Ascending aorta (tissue), 2 donors: Measurements from ENCODE around the gene RHOH. TPM values are rescaled to one million over a fixed set of nuclear protein-coding genes. Genes with fewer than 3 reads are reported as not detected.

Experiments
- DNase-seq, 2 donors: peaks; one replicate each; pipeline ENCODE4 v3.0.0-alpha.2; 2019; ENCODE audit warnings: low spot score in 2 of 2
- H3K27ac ChIP-seq, 2 donors: fragments of 200-600 bp; sonication (generic); one replicate each; pipeline ENCODE4 v1.5.1; 2016 to 2017; ENCODE audit warnings: mild to moderate bottlenecking in 1 of 2
- H3K27me3 ChIP-seq: fragments of 200-600 bp; sonication (generic); one replicate; pipeline ENCODE4 v1.5.1; 2017
- H3K36me3 ChIP-seq, 2 donors: fragments of 200-600 bp; sonication (generic); one replicate each; pipeline ENCODE4 v1.5.1; 2016
- H3K4me1 ChIP-seq, 2 donors: fragments of 200-600 bp; sonication (generic); one replicate each; pipeline ENCODE4 v1.5.1; 2016 to 2017; ENCODE audit warnings: mild to moderate bottlenecking in 1 of 2
- H3K4me3 ChIP-seq, 2 donors: fragments of 200-600 bp; sonication (generic); one replicate each; pipeline ENCODE4 v1.5.1; 2016 to 2017; ENCODE audit warnings: mild to moderate bottlenecking in 1 of 2
- H3K9me3 ChIP-seq, 2 donors: fragments of 200-600 bp; sonication (generic); one replicate each; pipeline ENCODE4 v1.5.1; 2016
- intact Hi-C: fragments of 100-400 bp; cut with DNase I; formaldehyde crosslinking; loops from one replicate; pipeline ENCODE4 v1.15.1; 2023
- total RNA-seq: library from RNA; depleted of rRNA; stranded (reverse); fragments of >200 nt; gene quantifications from one replicate; pipeline ENCODE4 v1.1.0, GENCODE V29; 2016
- TF ChIP-seq, protein P1 (sequence below), 3 experiments: fragments of 200-600 bp in 2 of 3; fragments of 450-650 bp in 1 of 3; sonication (generic) in 2 of 3; IDR thresholded peaks; one replicate each; pipeline ENCODE4 v1.5.1; 2016 to 2019; ENCODE audit warnings: antibody characterized with exemption in 3 of 3, mild to moderate bottlenecking in 1 of 3, moderate library complexity in 1 of 3

Gene RHOH
- total RNA-seq, 1 donor from 2014 or later, result not detected

- DNase-seq, result no peak
- no peak overlapping the region for H3K27ac ChIP-seq
Observed at GRCh38 chr4:40238008-40238699, 41.3 kb downstream of the RHOH start.

GRCh38 chr4:40238700-40239548 is 42.1 kb downstream of the RHOH start:
- Histone ChIP-seq H3K4me1 (no peaks in the 10 kb centered on the region), H3K27ac (no peak overlapping the region), H3K27me3 (no peaks in the 10 kb centered on the region), H3K36me3 (no peaks in the 10 kb centered on the region), H3K4me3 (no peak overlapping the region), H3K9me3 (no peaks in the 10 kb centered on the region)
- DNase-seq, result no peak
- TF ChIP-seq, protein P1, sequence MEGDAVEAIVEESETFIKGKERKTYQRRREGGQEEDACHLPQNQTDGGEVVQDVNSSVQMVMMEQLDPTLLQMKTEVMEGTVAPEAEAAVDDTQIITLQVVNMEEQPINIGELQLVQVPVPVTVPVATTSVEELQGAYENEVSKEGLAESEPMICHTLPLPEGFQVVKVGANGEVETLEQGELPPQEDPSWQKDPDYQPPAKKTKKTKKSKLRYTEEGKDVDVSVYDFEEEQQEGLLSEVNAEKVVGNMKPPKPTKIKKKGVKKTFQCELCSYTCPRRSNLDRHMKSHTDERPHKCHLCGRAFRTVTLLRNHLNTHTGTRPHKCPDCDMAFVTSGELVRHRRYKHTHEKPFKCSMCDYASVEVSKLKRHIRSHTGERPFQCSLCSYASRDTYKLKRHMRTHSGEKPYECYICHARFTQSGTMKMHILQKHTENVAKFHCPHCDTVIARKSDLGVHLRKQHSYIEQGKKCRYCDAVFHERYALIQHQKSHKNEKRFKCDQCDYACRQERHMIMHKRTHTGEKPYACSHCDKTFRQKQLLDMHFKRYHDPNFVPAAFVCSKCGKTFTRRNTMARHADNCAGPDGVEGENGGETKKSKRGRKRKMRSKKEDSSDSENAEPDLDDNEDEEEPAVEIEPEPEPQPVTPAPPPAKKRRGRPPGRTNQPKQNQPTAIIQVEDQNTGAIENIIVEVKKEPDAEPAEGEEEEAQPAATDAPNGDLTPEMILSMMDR (IDR thresholded peaks at IDR 0.05), result no peak
- intact Hi-C loops, result no loop called here

More at GRCh38 chr4:40238008-40238699, 41.3 kb downstream of the RHOH start:
- Histone ChIP-seq H3K36me3 (no peaks in the 10 kb centered on the region), H3K27me3 (no peaks in the 10 kb centered on the region), H3K4me1 (no peaks in the 10 kb centered on the region), H3K4me3 (no peak overlapping the region), H3K9me3 (no peaks in the 10 kb centered on the region)
- intact Hi-C loops, result no loop called here
- TF ChIP-seq, protein P1 (IDR thresholded peaks at IDR 0.05), result no peak

GRCh38 chr4:40240040-40240653 is 43.3 kb downstream of the RHOH start:
- no peak for DNase-seq
- no peak overlapping the region for H3K27ac ChIP-seq
- intact Hi-C loops, result no loop called here
- no peak overlapping the region for H3K4me3 ChIP-seq
- TF ChIP-seq, protein P1 (IDR thresholded peaks at IDR 0.05), result no peak
- no peaks in the 10 kb centered on the region for H3K4me1 ChIP-seq
- H3K27me3 ChIP-seq, result no peaks in the 10 kb centered on the region
- no peaks in the 10 kb centered on the region for H3K9me3 ChIP-seq
- H3K36me3 ChIP-seq, result no peaks in the 10 kb centered on the region

GRCh38 chr4:40241026-40241425 is 44.2 kb downstream of the RHOH start:
- no peaks in the 10 kb centered on the region for H3K36me3 ChIP-seq
- no peaks in the 10 kb centered on the region for H3K27me3 ChIP-seq
- no peak for DNase-seq
- H3K27ac ChIP-seq, result no peak overlapping the region
- H3K4me1 ChIP-seq, result no peaks in the 10 kb centered on the region
- TF ChIP-seq, protein P1 (IDR thresholded peaks at IDR 0.05), result no peak
- no peaks in the 10 kb centered on the region for H3K9me3 ChIP-seq
- H3K4me3 ChIP-seq, result no peak overlapping the region
- intact Hi-C loops, result no loop called here

DNA sequence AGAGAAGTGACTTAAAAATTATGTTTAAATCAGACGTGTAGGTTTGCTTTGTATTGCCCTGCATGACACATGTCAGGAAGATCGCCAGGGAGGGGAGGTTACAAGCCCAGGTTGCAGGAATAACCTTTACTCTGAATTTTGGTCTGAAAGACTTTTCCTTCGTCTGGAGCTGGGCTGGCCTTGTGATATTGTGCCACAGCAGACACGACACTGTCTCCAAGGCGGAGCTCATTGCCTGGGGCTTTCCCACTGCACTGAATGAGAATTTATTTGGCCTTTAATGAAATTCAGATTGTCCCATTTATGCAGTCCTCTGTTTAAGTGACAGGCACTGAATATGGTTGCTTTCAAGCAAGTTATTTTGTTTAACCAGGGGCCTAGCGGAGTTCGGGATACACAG is 45.1 kb downstream of the RHOH start:
- no peak for DNase-seq
- H3K27me3 ChIP-seq, result no peaks in the 10 kb centered on the region
- H3K4me3 ChIP-seq, result no peak overlapping the region
- TF ChIP-seq, protein P1 (IDR thresholded peaks at IDR 0.05), result no peak
- no peaks in the 10 kb centered on the region for H3K36me3 ChIP-seq
- H3K27ac ChIP-seq, result no peak overlapping the region
- intact Hi-C loops, result no loop called here
- no peaks in the 10 kb centered on the region for H3K9me3 ChIP-seq
- H3K4me1 ChIP-seq, result no peaks in the 10 kb centered on the region
